NCI-H2029 treated with DMSO at 0.1 percent for 48 hours (cell line): ENCODE measurements around the gene ICAM4.
"Not testable (repeated sequence)": the region's sequence is repeated elsewhere in the genome, so short reads cannot be mapped to it uniquely, and the experiment has no call there.

ENCODE experiments used
- DNase-seq: peaks from one replicate; lab custom pipeline; 2025; lab: John Stamatoyannopoulos, UW

Gene ICAM4

DNA sequence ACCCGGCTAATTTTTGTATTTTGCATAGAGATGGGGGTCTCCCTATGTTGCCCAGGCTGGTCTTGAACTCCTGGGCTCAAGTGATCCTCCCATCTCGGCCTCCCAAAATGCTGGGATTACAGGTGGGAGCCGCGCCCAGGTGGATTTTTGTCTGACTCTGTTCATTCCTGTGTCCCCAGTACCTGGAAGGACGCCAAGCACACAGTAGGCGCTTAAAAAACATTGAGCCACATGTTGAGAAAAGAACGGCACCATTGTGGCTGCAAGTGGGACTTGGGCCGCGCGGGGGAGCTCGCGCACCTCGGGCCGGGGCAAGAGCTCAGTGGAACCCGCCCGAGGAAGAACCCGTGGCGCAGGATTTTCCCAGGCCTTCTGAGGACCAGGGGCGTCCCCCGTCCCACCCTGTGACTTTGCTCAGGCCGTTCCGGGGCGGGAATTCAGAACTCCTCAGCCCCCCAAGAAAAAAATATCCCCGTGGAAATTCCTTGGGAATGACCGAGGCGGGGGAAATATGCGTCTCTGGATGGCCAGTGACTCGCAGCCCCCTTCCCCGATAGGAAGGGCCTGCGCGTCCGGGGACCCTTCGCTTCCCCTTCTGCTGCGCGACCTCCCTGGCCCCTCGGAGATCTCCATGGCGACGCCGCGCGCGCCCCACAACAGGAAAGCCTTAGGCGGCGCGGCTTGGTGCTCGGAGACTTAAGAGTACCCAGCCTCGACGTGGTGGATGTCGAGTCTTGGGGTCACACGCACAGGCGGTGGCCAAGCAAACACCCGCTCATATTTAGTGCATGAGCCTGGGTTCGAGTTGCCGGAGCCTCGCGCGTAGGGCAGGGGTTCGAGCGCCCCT, 17.2 kb upstream of the ICAM4 start:
- DNase-seq = peak; percentile 38

DNA sequence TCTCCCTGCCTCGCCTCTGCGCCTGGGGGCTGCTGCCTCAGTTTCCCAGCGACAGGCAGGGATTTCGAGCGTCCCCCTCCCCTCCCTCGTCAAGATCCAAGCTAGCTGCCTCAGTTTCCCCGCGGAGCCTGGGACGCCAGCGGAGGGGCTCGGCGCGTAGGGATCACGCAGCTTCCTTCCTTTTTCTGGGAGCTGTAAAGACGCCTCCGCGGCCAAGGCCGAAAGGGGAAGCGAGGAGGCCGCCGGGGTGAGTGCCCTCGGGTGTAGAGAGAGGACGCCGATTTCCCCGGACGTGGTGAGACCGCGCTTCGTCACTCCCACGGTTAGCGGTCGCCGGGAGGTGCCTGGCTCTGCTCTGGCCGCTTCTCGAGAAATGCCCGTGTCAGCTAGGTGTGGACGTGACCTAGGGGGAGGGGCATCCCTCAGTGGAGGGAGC, 16.6 kb upstream of the ICAM4 start:
- DNase-seq = no peak

DNA sequence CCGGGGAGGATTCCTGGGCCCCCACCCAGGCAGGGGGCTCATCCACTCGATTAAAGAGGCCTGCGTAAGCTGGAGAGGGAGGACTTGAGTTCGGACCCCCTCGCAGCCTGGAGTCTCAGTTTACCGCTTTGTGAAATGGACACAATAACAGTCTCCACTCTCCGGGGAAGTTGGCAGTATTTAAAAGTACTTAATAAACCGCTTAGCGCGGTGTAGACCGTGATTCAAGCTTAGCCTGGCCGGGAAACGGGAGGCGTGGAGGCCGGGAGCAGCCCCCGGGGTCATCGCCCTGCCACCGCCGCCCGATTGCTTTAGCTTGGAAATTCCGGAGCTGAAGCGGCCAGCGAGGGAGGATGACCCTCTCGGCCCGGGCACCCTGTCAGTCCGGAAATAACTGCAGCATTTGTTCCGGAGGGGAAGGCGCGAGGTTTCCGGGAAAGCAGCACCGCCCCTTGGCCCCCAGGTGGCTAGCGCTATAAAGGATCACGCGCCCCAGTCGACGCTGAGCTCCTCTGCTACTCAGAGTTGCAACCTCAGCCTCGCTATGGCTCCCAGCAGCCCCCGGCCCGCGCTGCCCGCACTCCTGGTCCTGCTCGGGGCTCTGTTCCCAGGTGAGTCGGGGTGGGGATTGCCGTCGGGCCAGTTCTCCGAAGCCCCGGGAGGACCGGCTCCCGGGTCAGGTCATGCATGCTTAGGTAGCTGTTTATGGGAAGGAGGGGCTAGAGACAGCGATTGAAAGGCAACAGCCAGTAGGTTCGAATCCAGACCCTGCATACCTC, 15.9 kb upstream of the ICAM4 start, which contains the start of gene ICAM1:
Gene ICAM1, plus strand, starts transcription at position 505 of the 779 bp plus-strand sequence. Its CDS starts 40 bp downstream, at position 545.
- no peak for DNase-seq

DNA sequence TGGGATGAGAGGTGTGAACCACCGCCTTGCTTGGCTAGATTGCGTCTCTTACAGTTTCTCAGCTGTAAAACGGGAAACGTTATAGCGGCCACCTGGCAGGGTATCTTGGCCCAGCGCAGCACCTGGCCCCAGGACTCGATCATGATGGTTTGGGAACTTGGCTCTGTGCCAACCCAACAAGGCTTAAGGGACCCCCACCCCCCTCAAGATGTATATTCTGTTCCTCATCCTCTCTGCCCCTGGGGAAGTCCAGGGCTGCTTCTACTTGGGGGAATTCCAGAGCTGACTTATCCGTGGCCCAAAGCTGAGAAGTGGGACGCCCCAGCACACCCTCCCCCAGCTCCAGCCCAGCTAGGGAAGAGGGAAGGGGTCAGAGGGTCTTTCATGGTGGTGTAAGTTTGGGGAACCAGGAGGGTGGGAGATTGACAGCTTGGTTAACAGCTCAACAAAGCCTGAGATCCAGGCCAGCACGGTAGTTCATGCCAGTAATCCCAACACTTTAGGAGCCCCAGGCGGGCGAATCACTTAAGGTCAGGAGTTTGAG, 15.1 kb upstream of the ICAM4 start:
- DNase-seq = no peak

DNA sequence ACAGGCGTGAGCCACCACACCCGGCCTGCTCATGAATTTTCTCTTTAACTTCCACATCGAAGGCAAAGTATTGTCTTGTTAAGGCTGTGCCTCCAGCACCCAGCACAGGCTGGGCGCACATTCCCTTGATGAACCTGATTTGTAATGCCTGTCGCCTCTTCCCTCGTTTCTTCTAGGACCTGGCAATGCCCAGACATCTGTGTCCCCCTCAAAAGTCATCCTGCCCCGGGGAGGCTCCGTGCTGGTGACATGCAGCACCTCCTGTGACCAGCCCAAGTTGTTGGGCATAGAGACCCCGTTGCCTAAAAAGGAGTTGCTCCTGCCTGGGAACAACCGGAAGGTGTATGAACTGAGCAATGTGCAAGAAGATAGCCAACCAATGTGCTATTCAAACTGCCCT, 12.2 kb upstream of the ICAM4 start:
- no peak for DNase-seq

DNA sequence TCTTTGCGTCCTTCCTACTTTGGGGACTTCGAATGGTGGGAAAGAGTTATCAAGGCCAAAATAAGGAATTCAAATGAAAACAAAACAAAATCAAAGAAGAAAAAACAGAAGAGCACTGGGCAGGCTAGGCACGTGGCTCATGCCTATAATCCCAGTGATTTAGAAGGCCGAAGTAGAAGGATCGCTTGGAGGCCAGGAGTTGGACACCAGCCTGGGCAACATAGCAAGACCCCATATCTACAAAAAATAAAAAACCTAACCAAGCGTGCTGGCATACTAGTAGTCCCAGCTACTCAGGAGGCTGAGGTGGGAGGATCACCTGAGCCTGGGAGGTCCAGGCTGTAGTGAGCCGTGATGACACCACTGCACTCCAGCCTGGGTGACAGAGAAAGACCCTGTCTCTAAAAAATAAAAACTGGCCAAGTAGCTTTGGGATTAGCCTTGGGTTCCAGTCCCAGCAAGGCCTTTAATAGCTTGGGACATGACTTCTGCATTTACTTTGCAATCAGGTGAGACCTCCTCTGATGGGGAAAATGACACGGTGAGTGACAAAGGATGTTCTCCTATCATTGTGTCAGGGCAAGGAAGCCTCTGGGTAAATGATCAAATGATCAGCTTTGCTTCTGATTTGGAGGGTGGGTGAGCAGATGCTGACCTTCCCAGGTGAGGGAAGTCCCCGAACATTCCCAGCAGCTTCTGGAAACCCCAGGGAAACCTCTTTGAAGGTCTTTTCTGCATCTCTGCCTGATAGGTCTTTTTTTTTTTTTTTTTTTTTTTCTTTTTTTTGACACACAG, 8.8 kb upstream of the ICAM4 start:
- no peak for DNase-seq

DNA sequence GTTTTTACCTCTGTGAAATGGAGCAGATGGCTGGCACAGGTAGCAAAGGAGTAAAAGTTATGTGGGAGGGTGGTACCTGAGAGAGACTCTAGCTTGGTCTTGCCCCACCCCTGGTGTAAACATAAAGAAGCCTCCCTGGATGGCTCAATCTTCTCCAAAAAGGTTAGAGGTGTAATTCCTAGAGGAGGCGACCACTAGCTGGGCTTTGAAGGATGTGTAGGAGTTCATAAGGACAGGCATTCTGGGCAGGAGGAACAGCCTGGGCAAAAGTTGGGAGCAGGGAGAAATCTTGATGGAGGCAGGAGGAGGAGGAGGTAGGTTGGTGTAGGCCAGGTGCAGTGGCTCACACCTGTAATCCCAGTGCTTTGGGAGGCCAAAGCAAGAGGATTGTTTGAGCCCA, 7.8 kb upstream of the ICAM4 start:
- DNase-seq = no peak

DNA sequence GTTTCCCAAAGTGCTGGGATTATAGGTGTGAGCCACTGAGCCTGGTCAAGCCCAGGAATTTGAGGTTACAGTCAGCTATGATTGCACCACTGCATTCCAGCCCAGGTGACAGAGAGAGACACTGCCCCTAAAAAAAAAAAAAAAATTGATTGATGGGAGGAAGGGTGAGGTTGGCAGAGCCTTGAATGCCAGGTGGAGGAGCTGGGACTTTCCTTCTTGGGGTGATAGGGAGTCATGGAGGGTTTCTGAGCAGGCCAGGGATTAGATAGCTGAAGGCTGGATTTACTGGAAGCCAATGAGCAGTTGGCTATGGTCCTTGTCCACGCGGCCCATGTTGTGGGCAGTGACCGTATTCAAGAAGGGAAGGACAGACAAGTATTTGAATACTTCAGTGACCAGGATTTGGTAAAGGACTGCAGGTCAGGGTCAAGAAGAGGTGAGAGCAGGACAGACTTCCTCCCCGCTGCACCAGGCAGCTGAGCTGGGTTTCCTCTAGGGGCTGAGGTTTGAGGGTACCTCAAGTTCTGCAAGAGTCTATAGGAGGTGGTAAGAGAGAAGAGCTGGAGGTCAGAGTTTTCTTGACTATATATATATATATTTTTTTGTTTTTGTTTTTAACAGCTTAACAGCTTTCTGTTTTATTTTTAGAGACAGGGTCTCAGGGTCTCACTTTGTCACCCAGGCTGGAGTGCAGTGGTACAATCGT, 6.9 kb upstream of the ICAM4 start:
- no peak for DNase-seq

DNA sequence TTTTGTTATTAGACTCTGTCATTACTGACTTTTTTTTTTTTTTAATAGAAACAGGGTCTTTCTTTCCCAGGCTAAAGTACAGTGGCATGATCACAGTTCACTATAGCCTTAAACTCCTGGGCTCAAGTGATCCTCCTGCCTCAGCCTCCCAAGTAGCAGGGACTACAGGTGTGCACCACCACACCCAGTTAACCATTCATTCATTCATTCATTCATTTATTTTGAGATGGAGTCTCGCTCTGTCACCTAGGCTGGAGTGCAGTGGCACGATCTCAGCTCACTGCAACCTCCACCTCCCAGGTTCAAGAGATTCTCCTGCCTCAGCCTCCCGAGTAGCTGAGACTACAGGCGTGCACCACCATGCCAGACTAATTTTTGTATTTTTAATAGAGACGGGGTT, 4.7 kb upstream of the ICAM4 start:
- DNase-seq = not testable (repeated sequence)

DNA sequence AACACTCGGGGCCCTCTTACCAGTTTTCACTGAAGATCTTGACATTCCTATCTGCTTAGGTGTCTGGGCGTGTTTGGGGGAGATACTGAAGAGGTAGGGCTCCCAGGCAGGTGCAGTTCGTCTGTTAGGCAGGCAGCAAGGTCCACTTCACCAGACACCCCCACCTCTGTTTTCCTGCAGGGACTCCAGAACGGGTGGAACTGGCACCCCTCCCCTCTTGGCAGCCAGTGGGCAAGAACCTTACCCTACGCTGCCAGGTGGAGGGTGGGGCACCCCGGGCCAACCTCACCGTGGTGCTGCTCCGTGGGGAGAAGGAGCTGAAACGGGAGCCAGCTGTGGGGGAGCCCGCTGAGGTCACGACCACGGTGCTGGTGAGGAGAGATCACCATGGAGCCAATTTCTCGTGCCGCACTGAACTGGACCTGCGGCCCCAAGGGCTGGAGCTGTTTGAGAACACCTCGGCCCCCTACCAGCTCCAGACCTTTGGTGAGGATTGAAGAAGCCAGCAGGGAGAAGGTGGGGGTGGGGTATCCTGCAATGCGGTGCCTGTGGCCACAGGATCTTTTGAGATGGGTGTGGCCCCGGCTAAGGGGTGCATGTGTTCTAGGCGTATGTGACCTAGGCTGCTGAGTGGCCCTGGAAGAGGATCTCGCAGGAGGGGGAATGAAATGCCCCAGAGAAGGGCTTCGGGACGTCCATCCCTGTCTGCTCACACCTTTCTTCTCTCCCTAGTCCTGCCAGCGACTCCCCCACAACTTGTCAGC, 3.3 kb upstream of the ICAM4 start:
- no peak for DNase-seq

DNA sequence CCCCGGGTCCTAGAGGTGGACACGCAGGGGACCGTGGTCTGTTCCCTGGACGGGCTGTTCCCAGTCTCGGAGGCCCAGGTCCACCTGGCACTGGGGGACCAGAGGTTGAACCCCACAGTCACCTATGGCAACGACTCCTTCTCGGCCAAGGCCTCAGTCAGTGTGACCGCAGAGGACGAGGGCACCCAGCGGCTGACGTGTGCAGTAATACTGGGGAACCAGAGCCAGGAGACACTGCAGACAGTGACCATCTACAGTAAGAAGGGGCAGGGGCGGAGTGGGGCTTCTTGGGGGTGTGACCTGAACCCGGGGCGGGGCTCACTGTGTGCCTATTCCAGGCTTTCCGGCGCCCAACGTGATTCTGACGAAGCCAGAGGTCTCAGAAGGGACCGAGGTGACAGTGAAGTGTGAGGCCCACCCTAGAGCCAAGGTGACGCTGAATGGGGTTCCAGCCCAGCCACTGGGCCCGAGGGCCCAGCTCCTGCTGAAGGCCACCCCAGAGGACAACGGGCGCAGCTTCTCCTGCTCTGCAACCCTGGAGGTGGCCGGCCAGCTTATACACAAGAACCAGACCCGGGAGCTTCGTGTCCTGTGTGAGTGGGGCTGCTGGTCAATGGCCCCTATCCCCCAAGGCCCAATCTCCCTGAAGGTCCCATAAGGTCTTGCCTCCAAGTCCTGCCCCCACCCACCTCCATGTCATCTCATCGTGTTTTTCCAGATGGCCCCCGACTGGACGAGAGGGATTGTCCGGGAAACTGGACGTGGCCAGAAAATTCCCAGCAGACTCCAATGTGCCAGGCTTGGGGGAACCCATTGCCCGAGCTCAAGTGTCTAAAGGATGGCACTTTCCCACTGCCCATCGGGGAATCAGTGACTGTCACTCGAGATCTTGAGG, 2.4 kb upstream of the ICAM4 start:
- DNase-seq = no peak

DNA sequence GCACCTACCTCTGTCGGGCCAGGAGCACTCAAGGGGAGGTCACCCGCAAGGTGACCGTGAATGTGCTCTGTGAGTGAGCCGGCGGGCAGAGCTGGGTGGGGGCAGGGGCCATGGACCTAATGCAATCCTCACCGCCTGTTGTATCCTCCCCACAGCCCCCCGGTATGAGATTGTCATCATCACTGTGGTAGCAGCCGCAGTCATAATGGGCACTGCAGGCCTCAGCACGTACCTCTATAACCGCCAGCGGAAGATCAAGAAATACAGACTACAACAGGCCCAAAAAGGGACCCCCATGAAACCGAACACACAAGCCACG, 1.8 kb upstream of the ICAM4 start:
- DNase-seq = no peak

DNA sequence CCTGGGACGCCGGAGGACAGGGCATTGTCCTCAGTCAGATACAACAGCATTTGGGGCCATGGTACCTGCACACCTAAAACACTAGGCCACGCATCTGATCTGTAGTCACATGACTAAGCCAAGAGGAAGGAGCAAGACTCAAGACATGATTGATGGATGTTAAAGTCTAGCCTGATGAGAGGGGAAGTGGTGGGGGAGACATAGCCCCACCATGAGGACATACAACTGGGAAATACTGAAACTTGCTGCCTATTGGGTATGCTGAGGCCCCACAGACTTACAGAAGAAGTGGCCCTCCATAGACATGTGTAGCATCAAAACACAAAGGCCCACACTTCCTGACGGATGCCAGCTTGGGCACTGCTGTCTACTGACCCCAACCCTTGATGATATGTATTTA, 1.4 kb upstream of the ICAM4 start:
- no peak for DNase-seq

DNA sequence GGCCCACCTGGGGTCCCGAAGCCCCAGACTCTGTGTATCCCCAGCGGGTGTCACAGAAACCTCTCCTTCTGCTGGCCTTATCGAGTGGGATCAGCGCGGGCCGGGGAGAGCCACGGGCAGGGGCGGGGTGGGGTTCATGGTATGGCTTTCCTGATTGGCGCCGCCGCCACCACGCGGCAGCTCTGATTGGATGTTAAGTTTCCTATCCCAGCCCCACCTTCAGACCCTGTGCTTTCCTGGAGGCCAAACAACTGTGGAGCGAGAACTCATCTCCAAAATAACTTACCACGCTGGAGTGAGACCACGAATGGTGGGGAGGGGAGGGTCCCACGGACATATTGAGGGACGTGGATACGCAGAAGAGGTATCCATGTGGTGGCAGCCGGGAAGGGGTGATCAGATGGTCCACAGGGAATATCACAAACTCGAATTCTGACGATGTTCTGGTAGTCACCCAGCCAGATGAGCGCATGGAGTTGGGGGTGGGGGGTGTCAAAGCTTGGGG, 2.0 kb downstream of the ICAM4 start:
- DNase-seq = no peak

DNA sequence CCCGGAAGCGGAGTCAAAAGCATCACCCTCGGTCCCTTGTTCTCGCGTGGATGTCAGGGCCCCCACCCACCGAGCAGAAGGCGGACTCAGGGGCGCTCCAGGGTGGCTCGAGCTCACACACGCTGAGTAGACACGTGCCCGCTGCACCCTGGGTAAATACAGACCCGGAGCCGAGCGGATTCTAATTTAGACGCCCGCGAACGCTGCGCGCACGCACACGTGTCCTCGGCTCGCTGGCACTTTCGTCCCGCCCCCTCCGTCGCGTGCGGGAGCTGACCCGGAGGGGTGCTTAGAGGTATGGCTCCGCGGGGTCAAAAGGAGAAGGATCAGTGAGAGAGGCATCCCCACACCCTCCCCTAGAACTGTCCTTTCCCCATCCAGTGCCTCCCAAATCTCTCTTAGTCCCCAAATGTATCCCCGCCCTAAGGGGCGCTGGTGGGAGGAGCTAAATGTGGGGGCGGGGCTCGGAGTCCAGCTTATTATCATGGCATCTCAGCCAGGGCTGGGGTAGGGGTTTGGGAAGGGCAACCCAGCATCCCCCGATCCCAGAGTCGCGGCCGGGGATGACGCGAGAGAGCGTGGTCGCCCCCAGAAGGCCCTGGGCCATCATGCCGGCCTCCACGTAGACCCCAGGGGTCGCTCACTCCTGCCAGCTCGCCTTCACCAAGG, 2.5 kb downstream of the ICAM4 start:
- DNase-seq = no peak

DNA sequence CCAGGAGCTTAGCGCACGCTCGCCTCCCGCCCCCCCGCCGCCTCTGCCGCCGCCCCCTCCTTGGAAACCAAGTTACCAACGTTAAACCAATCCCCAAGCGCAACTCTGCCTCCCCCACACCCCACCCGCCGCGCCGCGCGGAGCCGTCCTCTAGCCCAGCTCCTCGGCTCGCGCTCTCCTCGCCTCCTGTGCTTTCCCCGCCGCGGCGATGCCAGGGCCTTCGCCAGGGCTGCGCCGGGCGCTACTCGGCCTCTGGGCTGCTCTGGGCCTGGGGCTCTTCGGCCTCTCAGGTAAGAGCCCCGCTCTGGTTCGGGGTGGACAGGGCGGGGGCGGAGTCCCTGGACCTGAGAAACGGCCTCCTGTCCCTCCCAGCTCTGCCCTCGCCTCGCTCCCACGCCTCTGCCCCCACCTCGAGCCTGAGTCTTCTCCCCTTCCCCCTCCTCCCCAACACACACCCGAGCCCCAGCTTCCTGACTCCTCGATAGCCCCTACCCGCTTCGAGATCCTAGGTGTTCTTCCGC, 3.1 kb downstream of the ICAM4 start, which contains the start of gene ICAM5:
Gene ICAM5, plus strand, starts transcription at position 117 of the 521 bp plus-strand sequence. Its CDS starts 92 bp downstream, at position 209.
- no peak for DNase-seq

DNA sequence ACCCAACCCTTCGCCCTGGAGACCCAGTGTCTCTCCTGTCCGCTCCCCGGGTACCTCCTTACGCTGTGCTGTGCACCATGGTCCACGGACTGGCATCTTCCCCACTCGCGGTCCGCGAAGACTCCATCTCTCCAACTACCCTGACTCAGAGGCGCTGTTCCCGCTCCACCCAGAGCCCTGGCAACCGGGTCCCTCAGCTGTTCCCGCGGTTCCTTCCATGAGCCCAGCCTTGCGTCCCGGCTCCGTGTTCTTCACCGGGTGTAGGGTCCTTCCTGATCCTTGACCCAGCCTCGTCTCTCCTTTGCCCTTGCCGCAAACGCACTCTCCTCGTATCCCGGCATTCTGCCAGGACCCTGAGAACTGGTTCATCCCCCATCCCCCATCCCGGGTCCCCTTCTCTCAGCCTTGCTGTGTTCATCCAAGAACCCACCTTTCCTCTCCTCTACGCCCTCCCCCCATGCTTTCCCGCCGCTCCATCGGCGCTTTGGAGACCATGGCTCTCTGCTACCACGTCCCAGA, 3.7 kb downstream of the ICAM4 start:
- no peak for DNase-seq

DNA sequence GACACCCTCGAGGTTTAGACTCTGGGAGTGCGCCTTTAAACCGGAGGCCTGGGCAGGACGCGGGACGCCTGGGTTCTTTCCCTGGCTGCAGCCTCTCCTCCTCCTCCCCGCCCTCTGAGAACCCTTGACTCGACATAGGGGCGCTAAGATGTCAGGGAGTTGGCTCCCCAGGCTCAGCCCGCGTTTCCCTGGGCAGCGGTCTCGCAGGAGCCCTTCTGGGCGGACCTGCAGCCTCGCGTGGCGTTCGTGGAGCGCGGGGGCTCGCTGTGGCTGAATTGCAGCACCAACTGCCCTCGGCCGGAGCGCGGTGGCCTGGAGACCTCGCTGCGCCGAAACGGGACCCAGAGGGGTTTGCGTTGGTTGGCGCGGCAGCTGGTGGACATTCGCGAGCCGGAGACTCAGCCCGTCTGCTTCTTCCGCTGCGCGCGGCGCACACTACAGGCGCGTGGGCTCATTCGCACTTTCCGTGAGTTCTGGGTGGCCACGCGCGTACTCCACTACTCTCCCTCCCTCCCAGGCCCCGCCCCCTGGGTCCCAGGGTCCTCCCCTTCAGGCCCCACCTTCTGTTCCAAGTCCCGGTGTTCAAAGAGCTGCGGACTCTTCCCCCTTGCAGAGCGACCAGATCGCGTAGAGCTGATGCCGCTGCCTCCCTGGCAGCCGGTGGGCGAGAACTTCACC, 4.3 kb downstream of the ICAM4 start:
- no peak for DNase-seq
